Thyroid gland (tissue), 4 donors: ENCODE results near the gene MRPL16. TPM values are rescaled to one million over a fixed set of nuclear protein-coding genes. Genes with fewer than 3 reads are reported as not detected.
"Not testable (repeated sequence)": the region's sequence is repeated elsewhere in the genome, so short reads cannot be mapped to it uniquely, and the experiment has no call there.

Source experiments
- DNase-seq, 2 donors: peaks; one replicate each; pipeline ENCODE4 v3.0.0-alpha.2; 2019
- H3K27ac ChIP-seq, 3 donors: fragments of 200-600 bp; sonication (generic); 1 replicate in 2 of 3; 2 replicates in 1 of 3; pipeline ENCODE4 v1.5.1; 2016 to 2019; ENCODE audit warnings: mild to moderate bottlenecking in 1 of 3, moderate library complexity in 1 of 3
- H3K27me3 ChIP-seq: fragments of 200-600 bp; sonication (generic); one replicate; pipeline ENCODE4 v1.5.1; 2019
- H3K36me3 ChIP-seq, 2 donors: fragments of 200-600 bp; sonication (generic); one replicate each; pipeline ENCODE4 v1.5.1; 2016 to 2019
- H3K4me1 ChIP-seq, 2 donors: fragments of 200-600 bp; sonication (generic); one replicate each; pipeline ENCODE4 v1.5.1; 2017 to 2019
- H3K4me3 ChIP-seq, 3 donors: fragments of 200-600 bp; sonication (generic); replicated peaks in 1 of 3; 1 replicate in 2 of 3; 2 replicates in 1 of 3; pipeline ENCODE4 v1.5.1; 2016; ENCODE audit warnings: mild to moderate bottlenecking in 1 of 3
- H3K9me3 ChIP-seq: fragments of 200-600 bp; sonication (generic); one replicate; pipeline ENCODE4 v1.5.1; 2017
- POLR2A ChIP-seq, 2 donors: fragments of 450-650 bp; IDR thresholded peaks; one replicate each; pipeline ENCODE4 v1.6.1; 2017; ENCODE audit warnings: antibody characterized with exemption in 2 of 2, mild to moderate bottlenecking in 2 of 2, moderate library complexity in 1 of 2
- WGBS, 2 donors: methylation state at CpG; one replicate each; pipeline ENCODE4 v1.1.5; 2017; 5-methylcytosine and 5-hydroxymethylcytosine counted together
- intact Hi-C: fragments of 100-400 bp; cut with DNase I; formaldehyde crosslinking; loops from one replicate; pipeline ENCODE4 v1.15.1; 2023
- total RNA-seq, 4 donors: library from RNA; depleted of rRNA; stranded (reverse); fragments of >200 nt; gene quantifications; one replicate each; pipeline ENCODE4 v1.2.3, GENCODE V29; 2016
- TF ChIP-seq, protein P1 (sequence below), 6 experiments: fragments of 200-600 bp in 3 of 6; fragments of 450-650 bp in 3 of 6; sonication (generic) in 3 of 6; IDR thresholded peaks; one replicate each; pipeline ENCODE4 v1.5.1; 2016 to 2019; ENCODE audit warnings: antibody characterized with exemption in 6 of 6, mild to moderate bottlenecking in 2 of 6, inconsistent platforms in 1 of 6, moderate library complexity in 1 of 6

Gene MRPL16
- total RNA-seq, 4 donors from 2014 or later, result 19.4 to 40.7 (median 25.4) TPM

DNA sequence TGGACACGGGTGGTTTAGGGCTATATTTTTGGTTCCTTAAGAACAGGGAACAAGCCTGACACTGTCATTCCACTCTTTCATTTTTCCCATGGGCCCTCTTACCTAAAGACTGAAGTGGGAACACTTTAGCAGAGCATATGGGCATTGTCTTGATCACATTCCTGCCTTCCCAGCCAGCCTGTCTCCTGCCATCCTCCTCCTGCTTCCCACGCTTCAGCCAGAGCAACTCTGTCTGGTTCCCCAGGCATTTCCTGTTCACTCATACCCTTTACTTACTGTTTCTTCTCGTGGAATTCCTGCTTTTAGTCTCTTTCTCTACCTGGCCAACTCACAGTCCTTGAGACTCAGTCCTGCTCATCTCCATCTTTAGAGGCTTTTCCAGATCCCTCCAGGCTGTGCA lies 22.8 kb downstream of the MRPL16 start:
- 64 to 68% methylated on average over 3 of the region's 3 CpGs for WGBS, 2 donors
- intact Hi-C loops, result no loop called here
- H3K4me1 ChIP-seq, result peaks cover 0 to 13% of the 10 kb centered on the region in 2 donors
- H3K27me3 ChIP-seq, result no peaks in the 10 kb centered on the region
- no peaks in the 10 kb centered on the region for H3K9me3 ChIP-seq
- no peak overlapping the region for H3K4me3 ChIP-seq
- TF ChIP-seq, protein P1, sequence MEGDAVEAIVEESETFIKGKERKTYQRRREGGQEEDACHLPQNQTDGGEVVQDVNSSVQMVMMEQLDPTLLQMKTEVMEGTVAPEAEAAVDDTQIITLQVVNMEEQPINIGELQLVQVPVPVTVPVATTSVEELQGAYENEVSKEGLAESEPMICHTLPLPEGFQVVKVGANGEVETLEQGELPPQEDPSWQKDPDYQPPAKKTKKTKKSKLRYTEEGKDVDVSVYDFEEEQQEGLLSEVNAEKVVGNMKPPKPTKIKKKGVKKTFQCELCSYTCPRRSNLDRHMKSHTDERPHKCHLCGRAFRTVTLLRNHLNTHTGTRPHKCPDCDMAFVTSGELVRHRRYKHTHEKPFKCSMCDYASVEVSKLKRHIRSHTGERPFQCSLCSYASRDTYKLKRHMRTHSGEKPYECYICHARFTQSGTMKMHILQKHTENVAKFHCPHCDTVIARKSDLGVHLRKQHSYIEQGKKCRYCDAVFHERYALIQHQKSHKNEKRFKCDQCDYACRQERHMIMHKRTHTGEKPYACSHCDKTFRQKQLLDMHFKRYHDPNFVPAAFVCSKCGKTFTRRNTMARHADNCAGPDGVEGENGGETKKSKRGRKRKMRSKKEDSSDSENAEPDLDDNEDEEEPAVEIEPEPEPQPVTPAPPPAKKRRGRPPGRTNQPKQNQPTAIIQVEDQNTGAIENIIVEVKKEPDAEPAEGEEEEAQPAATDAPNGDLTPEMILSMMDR (IDR thresholded peaks at IDR 0.05), result no peak
- no peak for TF ChIP-seq POLR2A (IDR thresholded peaks at IDR 0.05)
- DNase-seq, result no peak
- H3K36me3 ChIP-seq, result peaks cover 20 to 26% of the 10 kb centered on the region in 2 donors
- H3K27ac ChIP-seq, result no peak overlapping the region

DNA sequence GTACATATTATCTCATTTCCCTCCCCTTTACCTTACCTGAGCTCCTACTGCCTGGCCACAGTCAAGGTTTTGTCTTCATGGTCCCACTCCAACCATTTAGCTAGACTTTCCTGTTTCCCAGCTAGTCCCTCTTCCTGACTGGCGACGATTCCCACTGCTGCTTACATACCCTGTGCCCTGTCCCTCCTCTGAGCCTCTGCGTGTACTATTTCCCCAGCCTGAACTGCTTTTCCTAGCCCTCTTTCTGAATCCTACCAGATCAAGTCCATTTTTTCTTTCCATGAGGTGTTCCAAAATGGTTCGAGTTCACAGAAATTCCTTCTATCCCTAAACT lies 23.4 kb downstream of the MRPL16 start:
- Histone ChIP-seq H3K4me1 (peaks cover 0 to 13% of the 10 kb centered on the region in 2 donors), H3K27ac (peak overlapping the region in 1 of 3 donors; percentile 1), H3K36me3 (peaks cover 16 to 21% of the 10 kb centered on the region in 2 donors), H3K27me3 (no peaks in the 10 kb centered on the region), H3K9me3 (no peaks in the 10 kb centered on the region), H3K4me3 (no peak overlapping the region)
- TF ChIP-seq, protein P1 (IDR thresholded peaks at IDR 0.05), result no peak
- TF ChIP-seq POLR2A (IDR thresholded peaks at IDR 0.05), result no peak
- WGBS, 2 donors, result 78 to 88% methylated on average over 4 of the region's 4 CpGs
- DNase-seq, result no peak
- intact Hi-C loops, result no loop called here

DNA sequence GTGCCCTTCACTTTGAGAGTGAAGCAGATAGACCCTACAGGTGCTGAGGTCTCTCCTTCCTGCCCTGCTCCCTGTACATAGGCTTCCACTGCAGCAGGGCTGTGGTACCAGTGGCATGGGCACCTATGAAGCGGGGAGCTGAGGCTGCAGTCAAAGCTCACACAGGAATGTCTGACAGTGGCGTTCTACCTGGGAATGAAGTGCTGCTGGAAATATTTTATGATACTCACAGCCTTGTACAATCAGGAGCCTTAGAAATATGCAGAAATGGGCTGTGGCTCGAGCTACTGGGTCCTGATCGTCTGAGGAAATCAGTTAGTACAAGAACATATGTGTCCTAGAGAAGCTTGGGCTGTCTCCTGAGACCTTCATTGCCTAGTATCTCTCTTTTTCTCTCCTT lies 24.8 kb downstream of the MRPL16 start:
- TF ChIP-seq POLR2A (IDR thresholded peaks at IDR 0.05), result no peak
- TF ChIP-seq, protein P1 (IDR thresholded peaks at IDR 0.05), result no peak
- peaks cover 0 to 13% of the 10 kb centered on the region in 2 donors for H3K4me1 ChIP-seq
- H3K27ac ChIP-seq, result no peak overlapping the region
- H3K36me3 ChIP-seq, result peaks cover 13% of the 10 kb centered on the region in 2 donors
- WGBS, 2 donors, result 93 to 100% methylated on average over 3 to 4 of the region's 4 CpGs
- H3K9me3 ChIP-seq, result no peaks in the 10 kb centered on the region
- no peaks in the 10 kb centered on the region for H3K27me3 ChIP-seq
- H3K4me3 ChIP-seq, result no peak overlapping the region
- DNase-seq, result no peak
- intact Hi-C loops, result no loop called here

DNA sequence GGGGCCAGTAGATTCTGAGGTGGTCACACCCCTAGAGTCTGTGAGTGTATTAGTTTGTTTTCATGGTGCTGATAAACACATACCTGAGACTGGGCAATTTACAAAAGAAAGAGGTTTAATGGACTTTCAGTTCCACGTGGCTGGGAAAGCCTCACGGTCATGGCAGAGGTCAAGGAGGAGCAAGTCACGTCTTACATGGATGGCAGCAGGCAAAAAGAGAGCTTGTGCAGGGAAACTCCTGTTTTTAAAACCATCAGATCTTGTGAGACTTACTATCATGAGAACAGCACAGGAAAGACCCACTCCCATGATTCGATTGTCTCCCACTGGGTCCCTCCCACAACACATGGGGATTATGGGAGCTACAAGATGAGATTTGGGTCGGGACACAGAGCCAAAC lies 26.1 kb downstream of the MRPL16 start:
- H3K36me3 ChIP-seq, H3K9me3 ChIP-seq, DNase-seq, intact Hi-C loops, H3K27me3 ChIP-seq, H3K27ac ChIP-seq, H3K4me3 ChIP-seq: not testable (repeated sequence)
- peaks cover 0 to 13% of the 10 kb centered on the region in 2 donors for H3K4me1 ChIP-seq
- 80 to 90% methylated on average over 5 of the region's 5 CpGs for WGBS, 2 donors

DNA sequence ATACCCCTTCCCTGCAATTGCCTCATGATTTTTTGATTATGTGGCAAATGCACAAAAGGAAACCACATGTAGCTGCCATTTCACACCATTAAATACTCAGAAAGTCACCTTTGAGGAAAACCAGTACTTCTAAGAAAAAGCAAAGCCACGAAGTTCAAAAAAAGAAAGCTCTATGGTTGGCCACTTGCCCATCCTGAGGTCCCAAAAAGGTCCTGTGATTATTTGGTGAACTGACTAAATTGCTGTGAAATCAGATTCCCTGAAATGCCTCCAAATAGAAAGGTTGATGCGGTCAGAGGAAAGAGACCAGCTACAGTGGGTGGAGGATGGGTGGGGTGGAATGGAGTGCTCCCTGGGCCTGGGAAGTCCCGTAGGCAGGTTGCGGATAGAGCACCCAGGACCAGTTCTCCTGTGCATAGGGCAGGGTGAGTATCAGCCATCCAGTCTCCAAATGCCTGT lies 26.9 kb downstream of the MRPL16 start:
- no peak overlapping the region for H3K4me3 ChIP-seq
- TF ChIP-seq, protein P1 (IDR thresholded peaks at IDR 0.05), result no peak
- TF ChIP-seq POLR2A (IDR thresholded peaks at IDR 0.05), result no peak
- no peaks in the 10 kb centered on the region for H3K27me3 ChIP-seq
- no peaks in the 10 kb centered on the region for H3K9me3 ChIP-seq
- H3K27ac ChIP-seq, result no peak overlapping the region
- H3K4me1 ChIP-seq, result peaks cover 0 to 13% of the 10 kb centered on the region in 2 donors
- H3K36me3 ChIP-seq, result peaks cover 0 to 3% of the 10 kb centered on the region in 2 donors
- intact Hi-C loops, result no loop called here
- no peak for DNase-seq
- WGBS, 2 donors, result 86 to 90% methylated on average over 4 of the region's 4 CpGs

DNA sequence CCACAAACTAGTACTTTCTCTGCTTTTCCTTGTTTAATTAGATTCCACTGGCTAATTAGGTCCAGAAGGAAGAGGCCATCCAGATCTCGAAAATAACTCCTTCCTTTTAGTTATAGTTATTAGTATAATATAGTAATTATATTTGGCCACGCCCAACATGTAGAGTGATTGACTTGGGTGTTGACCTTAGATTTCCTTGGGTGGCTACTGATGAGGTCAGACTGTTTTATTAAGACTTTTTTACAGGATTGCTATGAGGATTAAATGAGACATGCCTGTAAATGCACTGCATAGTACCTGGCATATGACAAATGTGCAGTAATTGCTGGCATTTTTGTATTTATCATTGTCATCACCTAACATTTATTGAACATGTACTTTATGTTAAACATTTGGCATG lies 28.5 kb downstream of the MRPL16 start:
- Histone ChIP-seq H3K27me3 (no peaks in the 10 kb centered on the region), H3K27ac (no peak overlapping the region), H3K4me3 (no peak overlapping the region), H3K36me3 (no peaks in the 10 kb centered on the region), H3K4me1 (peaks cover 0 to 9% of the 10 kb centered on the region in 2 donors), H3K9me3 (no peaks in the 10 kb centered on the region)
- WGBS, 2 donors, result 93 to 94% methylated on average over 2 of the region's 2 CpGs
- intact Hi-C loops, result no loop called here
- no peak for DNase-seq
- TF ChIP-seq, protein P1 (IDR thresholded peaks at IDR 0.05), result no peak
- no peak for TF ChIP-seq POLR2A (IDR thresholded peaks at IDR 0.05)
